Smooth muscle cell (in vitro differentiated cells): ENCODE measurements around the gene KLF3. TPM values are rescaled to one million over a fixed set of nuclear protein-coding genes. Genes with fewer than 3 reads are reported as not detected.

ENCODE experiments used
- DNase-seq: peaks from one replicate; lab custom pipeline; 2025; ENCODE audit not compliant: unreplicated experiment; lab: John Stamatoyannopoulos, UW
- H2AFZ ChIP-seq: fragments of 200-600 bp; sonication (generic); 2 replicates; pipeline ENCODE4 v1.6.0; 2016; ENCODE audit warnings: antibody characterized with exemption, low read depth, mild to moderate bottlenecking
- H3F3A ChIP-seq: fragments of 200-600 bp; sonication (generic); 2 replicates; pipeline ENCODE4 v1.6.0; 2017; ENCODE audit warnings: antibody characterized with exemption, low read depth
- H3K27ac ChIP-seq: fragments of 200-600 bp; sonication (generic); 2 replicates; pipeline ENCODE4 v1.5.1; 2016; ENCODE audit warnings: low read depth, mild to moderate bottlenecking
- H3K27me3 ChIP-seq: fragments of 200-600 bp; sonication (generic); 2 replicates; pipeline ENCODE4 v1.6.1; 2016; ENCODE audit warnings: low read depth, mild to moderate bottlenecking
- H3K36me3 ChIP-seq: fragments of 200-600 bp; sonication (generic); 2 replicates; pipeline ENCODE4 v1.5.1; 2016; ENCODE audit warnings: low read depth
- H3K4me1 ChIP-seq: fragments of 200-600 bp; sonication (generic); 2 replicates; pipeline ENCODE4 v1.5.1; 2016; ENCODE audit warnings: low read depth
- H3K4me2 ChIP-seq: fragments of 200-600 bp; sonication (generic); 2 replicates; pipeline ENCODE4 v1.6.0; 2016; ENCODE audit warnings: mild to moderate bottlenecking
- H3K4me3 ChIP-seq: fragments of 200-600 bp; sonication (generic); 2 replicates; pipeline ENCODE4 v1.5.1; 2016; ENCODE audit warnings: mild to moderate bottlenecking
- H3K79me2 ChIP-seq: fragments of 200-600 bp; sonication (generic); 2 replicates; pipeline ENCODE4 v1.6.0; 2016; ENCODE audit warnings: low read depth, mild to moderate bottlenecking
- H3K9ac ChIP-seq: fragments of 200-600 bp; sonication (generic); 2 replicates; pipeline ENCODE4 v1.6.0; 2016; ENCODE audit warnings: low read depth
- H3K9me3 ChIP-seq: fragments of 200-600 bp; sonication (generic); replicated peaks from 2 replicates; pipeline ENCODE4 v1.5.1; 2016; ENCODE audit warnings: low read depth
- H4K20me1 ChIP-seq: fragments of 200-600 bp; sonication (generic); 2 replicates; pipeline ENCODE4 v1.6.0; 2016; ENCODE audit warnings: low read depth
- CTCF ChIP-seq: fragments of 200-600 bp; sonication (generic); IDR thresholded peaks from 2 replicates; pipeline ENCODE4 v1.5.1; 2017; ENCODE audit warnings: borderline replicate concordance, mild to moderate bottlenecking, antibody characterized with exemption; ENCODE audit not compliant: insufficient read depth, poor library complexity, severe bottlenecking
- WGBS: methylation state at CpG from one replicate; pipeline ENCODE4 v1.1.7; 2016; ENCODE audit warnings: low lambda C conversion rate; 5-methylcytosine and 5-hydroxymethylcytosine counted together
- polyA plus RNA-seq: library from polyadenylated mRNA; unstranded; fragments of >200 nt; fragmentation: Nextera tagmentation; extraction: Ambion mirVana; gene quantifications from 2 replicates; pipeline ENCODE4 v1.2.1, GENCODE V29; 2016
- total RNA-seq: library from RNA; depleted of rRNA; stranded (reverse); fragments of >200 nt; gene quantifications from 2 replicates; pipeline ENCODE4 v1.2.3, GENCODE V29; 2014

Gene KLF3
- total and polyA plus RNA-seq, 2 experiments from 2014 or later, result 26.0 to 37.5 TPM

GRCh38 chr4:38747629-38748028 is 83.6 kb downstream of the KLF3 start:
- no peak for TF ChIP-seq CTCF
- Histone ChIP-seq H3K9ac (no peak overlapping the region), H3K79me2 (no peaks in the 10 kb centered on the region), H4K20me1 (no peaks in the 10 kb centered on the region), H3K4me3 (no peak overlapping the region), H3K27ac (no peak overlapping the region), H3K36me3 (peaks cover 4% of the 10 kb centered on the region), H3K9me3 (no peaks in the 10 kb centered on the region), H3K4me2 (no peak overlapping the region), H3K27me3 (no peaks in the 10 kb centered on the region), H3K4me1 (peaks cover 5% of the 10 kb centered on the region), H2AFZ (no peak overlapping the region), H3F3A (peaks cover 10% of the 10 kb centered on the region)
- no peak for DNase-seq

GRCh38 chr4:38749336-38749735 is 85.3 kb downstream of the KLF3 start:
- Histone ChIP-seq H3K79me2 (no peaks in the 10 kb centered on the region), H3K4me2 (no peak overlapping the region), H2AFZ (no peak overlapping the region), H3K36me3 (peaks cover 4% of the 10 kb centered on the region), H3K9ac (no peak overlapping the region), H3K4me3 (no peak overlapping the region), H3K27ac (no peak overlapping the region), H3F3A (peaks cover 14% of the 10 kb centered on the region), H3K9me3 (no peaks in the 10 kb centered on the region), H4K20me1 (no peaks in the 10 kb centered on the region), H3K4me1 (peaks cover 9% of the 10 kb centered on the region), H3K27me3 (no peaks in the 10 kb centered on the region)
- no peak for DNase-seq
- TF ChIP-seq CTCF, result no peak
- 80% methylated on average over 4 of the region's 4 CpGs for WGBS

Other genes starting within 250 kb of the KLF3 start
- not detected in 2 replicates for gene TLR10, start 118.8 kb downstream of the KLF3 start, total RNA-seq
- gene TLR10, start 118.8 kb downstream of the KLF3 start, polyA plus RNA-seq, result not detected in 2 replicates
- gene TLR1, start 140.6 kb downstream of the KLF3 start, total RNA-seq, result 2.0 and 8.4 TPM in 2 replicates
- gene TLR1, start 140.6 kb downstream of the KLF3 start, polyA plus RNA-seq, result 0.54 and 0.99 TPM in 2 replicates
- 4.4 and 8.9 TPM in 2 replicates for gene TLR6, start 192.6 kb downstream of the KLF3 start, total RNA-seq
- gene TLR6, start 192.6 kb downstream of the KLF3 start, polyA plus RNA-seq, result 0.17 and 0.89 TPM in 2 replicates
- gene FAM114A1, start 203.6 kb downstream of the KLF3 start, total RNA-seq, result 226 and 363 TPM in 2 replicates
- 207 and 213 TPM in 2 replicates for gene FAM114A1, start 203.6 kb downstream of the KLF3 start, polyA plus RNA-seq